ENCODE results near the gene ERVH48-1. TPM values are rescaled to one million over a fixed set of nuclear protein-coding genes. Genes with fewer than 3 reads are reported as not detected.

The ERVH48-1 gene
- total and polyA plus RNA-seq, 2 of the 8 experiments (the other 6 are each of a cell fraction or from before 2014, with no cell fraction given), result 4.2 to 17.7 TPM

DNA sequence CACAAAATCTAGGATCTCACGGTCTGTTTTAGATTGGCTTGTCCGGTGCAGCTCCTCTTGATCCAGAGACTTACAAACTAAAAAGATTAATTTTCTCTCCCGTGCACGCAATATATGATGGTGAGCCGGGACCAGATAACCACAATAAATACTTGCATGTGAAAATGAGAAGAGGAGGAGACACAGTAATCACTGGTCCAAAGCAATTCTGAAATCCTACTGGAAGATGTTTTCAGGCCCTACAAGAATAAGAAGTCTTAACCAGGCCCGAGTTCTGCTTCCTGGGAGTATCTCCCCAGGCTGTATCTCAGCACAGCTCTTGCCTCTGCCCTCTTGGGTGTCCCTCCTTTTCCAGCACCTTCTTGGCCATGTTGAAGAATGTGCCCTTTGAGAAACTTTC, 45.1 kb downstream of the ERVH48-1 start (continued):
- no peak for TF ChIP-seq TAF7 (optimal IDR thresholded peaks at IDR 0.05; ENCODE audit: borderline replicate concordance, low read depth, low read length)
- TF ChIP-seq SRF (IDR thresholded peaks at IDR 0.05; ENCODE audit: low read depth, low read length), result no peak
- no peak for TF ChIP-seq KDM1A (IDR thresholded peaks at IDR 0.05; ENCODE audit: borderline replicate concordance, low read length)
- TF ChIP-seq, protein P1, sequence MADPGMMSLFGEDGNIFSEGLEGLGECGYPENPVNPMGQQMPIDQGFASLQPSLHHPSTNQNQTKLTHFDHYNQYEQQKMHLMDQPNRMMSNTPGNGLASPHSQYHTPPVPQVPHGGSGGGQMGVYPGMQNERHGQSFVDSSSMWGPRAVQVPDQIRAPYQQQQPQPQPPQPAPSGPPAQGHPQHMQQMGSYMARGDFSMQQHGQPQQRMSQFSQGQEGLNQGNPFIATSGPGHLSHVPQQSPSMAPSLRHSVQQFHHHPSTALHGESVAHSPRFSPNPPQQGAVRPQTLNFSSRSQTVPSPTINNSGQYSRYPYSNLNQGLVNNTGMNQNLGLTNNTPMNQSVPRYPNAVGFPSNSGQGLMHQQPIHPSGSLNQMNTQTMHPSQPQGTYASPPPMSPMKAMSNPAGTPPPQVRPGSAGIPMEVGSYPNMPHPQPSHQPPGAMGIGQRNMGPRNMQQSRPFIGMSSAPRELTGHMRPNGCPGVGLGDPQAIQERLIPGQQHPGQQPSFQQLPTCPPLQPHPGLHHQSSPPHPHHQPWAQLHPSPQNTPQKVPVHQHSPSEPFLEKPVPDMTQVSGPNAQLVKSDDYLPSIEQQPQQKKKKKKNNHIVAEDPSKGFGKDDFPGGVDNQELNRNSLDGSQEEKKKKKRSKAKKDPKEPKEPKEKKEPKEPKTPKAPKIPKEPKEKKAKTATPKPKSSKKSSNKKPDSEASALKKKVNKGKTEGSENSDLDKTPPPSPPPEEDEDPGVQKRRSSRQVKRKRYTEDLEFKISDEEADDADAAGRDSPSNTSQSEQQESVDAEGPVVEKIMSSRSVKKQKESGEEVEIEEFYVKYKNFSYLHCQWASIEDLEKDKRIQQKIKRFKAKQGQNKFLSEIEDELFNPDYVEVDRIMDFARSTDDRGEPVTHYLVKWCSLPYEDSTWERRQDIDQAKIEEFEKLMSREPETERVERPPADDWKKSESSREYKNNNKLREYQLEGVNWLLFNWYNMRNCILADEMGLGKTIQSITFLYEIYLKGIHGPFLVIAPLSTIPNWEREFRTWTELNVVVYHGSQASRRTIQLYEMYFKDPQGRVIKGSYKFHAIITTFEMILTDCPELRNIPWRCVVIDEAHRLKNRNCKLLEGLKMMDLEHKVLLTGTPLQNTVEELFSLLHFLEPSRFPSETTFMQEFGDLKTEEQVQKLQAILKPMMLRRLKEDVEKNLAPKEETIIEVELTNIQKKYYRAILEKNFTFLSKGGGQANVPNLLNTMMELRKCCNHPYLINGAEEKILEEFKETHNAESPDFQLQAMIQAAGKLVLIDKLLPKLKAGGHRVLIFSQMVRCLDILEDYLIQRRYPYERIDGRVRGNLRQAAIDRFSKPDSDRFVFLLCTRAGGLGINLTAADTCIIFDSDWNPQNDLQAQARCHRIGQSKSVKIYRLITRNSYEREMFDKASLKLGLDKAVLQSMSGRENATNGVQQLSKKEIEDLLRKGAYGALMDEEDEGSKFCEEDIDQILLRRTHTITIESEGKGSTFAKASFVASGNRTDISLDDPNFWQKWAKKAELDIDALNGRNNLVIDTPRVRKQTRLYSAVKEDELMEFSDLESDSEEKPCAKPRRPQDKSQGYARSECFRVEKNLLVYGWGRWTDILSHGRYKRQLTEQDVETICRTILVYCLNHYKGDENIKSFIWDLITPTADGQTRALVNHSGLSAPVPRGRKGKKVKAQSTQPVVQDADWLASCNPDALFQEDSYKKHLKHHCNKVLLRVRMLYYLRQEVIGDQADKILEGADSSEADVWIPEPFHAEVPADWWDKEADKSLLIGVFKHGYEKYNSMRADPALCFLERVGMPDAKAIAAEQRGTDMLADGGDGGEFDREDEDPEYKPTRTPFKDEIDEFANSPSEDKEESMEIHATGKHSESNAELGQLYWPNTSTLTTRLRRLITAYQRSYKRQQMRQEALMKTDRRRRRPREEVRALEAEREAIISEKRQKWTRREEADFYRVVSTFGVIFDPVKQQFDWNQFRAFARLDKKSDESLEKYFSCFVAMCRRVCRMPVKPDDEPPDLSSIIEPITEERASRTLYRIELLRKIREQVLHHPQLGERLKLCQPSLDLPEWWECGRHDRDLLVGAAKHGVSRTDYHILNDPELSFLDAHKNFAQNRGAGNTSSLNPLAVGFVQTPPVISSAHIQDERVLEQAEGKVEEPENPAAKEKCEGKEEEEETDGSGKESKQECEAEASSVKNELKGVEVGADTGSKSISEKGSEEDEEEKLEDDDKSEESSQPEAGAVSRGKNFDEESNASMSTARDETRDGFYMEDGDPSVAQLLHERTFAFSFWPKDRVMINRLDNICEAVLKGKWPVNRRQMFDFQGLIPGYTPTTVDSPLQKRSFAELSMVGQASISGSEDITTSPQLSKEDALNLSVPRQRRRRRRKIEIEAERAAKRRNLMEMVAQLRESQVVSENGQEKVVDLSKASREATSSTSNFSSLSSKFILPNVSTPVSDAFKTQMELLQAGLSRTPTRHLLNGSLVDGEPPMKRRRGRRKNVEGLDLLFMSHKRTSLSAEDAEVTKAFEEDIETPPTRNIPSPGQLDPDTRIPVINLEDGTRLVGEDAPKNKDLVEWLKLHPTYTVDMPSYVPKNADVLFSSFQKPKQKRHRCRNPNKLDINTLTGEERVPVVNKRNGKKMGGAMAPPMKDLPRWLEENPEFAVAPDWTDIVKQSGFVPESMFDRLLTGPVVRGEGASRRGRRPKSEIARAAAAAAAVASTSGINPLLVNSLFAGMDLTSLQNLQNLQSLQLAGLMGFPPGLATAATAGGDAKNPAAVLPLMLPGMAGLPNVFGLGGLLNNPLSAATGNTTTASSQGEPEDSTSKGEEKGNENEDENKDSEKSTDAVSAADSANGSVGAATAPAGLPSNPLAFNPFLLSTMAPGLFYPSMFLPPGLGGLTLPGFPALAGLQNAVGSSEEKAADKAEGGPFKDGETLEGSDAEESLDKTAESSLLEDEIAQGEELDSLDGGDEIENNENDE (IDR thresholded peaks at IDR 0.05; ENCODE audit: insufficient replicate concordance, low read length), result no peak
- TF ChIP-seq TBP (IDR thresholded peaks at IDR 0.05; ENCODE audit: low read depth, low read length), result no peak
- TF ChIP-seq SUZ12 (IDR thresholded peaks at IDR 0.05; ENCODE audit: low read length), result no peak
- TF ChIP-seq, protein P2, sequence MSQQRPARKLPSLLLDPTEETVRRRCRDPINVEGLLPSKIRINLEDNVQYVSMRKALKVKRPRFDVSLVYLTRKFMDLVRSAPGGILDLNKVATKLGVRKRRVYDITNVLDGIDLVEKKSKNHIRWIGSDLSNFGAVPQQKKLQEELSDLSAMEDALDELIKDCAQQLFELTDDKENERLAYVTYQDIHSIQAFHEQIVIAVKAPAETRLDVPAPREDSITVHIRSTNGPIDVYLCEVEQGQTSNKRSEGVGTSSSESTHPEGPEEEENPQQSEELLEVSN (IDR thresholded peaks at IDR 0.05), result no peak
